ENCODE data around the gene IL18R1.

Gene IL18R1

DNA sequence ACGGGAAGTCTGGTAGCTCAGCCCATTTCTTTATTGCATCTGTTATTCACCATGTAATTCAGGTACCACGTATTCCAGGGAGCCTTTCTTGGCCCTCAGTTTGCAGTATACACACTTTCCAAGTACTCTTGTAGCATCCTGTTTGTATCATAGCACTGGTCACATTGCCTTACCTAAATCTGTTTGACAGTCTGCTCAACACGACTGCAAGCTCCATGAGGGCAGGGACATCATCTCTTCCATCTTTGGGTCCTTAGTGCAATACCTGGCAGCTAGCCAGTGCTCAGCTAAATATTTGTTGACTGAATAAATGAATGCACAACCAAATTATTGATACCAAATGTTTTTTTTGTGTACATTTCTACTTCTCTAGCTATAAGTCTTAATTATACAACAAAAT lies 11.2 kb upstream of the IL18R1 start:
- DNase-seq (ENCODE audit: low read depth) = no peak
- H3K4me3 ChIP-seq (ENCODE audit: control insufficient read depth, low read depth, low read length) = no peak overlapping the region
- TF ChIP-seq, protein P1, sequence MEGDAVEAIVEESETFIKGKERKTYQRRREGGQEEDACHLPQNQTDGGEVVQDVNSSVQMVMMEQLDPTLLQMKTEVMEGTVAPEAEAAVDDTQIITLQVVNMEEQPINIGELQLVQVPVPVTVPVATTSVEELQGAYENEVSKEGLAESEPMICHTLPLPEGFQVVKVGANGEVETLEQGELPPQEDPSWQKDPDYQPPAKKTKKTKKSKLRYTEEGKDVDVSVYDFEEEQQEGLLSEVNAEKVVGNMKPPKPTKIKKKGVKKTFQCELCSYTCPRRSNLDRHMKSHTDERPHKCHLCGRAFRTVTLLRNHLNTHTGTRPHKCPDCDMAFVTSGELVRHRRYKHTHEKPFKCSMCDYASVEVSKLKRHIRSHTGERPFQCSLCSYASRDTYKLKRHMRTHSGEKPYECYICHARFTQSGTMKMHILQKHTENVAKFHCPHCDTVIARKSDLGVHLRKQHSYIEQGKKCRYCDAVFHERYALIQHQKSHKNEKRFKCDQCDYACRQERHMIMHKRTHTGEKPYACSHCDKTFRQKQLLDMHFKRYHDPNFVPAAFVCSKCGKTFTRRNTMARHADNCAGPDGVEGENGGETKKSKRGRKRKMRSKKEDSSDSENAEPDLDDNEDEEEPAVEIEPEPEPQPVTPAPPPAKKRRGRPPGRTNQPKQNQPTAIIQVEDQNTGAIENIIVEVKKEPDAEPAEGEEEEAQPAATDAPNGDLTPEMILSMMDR (IDR thresholded peaks at IDR 0.05; ENCODE audit: control insufficient read depth, insufficient read depth, low read depth, low read length, missing control alignments) = no peak

DNA sequence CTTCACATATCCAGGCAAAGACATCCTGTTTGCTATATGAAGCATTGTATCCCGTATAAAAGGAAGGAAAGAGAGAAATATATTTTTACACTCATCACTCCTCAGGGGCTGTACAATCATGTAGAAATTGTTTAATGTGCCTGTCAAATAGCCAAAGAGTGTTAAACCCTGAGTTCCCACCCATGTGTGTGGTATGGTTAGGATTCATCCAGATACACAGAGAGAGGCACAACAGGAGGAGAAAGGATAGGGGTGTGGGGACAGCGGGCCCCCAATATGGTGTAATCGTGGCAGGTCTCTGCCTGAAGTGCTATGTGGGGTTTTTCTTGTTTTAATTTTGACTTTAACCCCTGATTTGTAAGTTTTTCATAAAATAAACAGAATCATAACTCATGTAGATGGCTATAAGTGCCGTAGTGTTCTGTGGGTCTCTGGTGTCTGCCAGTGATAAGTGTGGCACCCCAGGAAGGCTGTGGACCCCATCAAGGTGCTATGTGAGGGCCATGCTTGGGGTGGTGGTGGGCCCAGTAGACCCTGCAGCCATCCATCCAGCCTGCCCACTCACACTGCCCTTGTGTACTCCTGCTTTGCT lies 10.2 kb upstream of the IL18R1 start:
- DNase-seq (ENCODE audit: low read depth) = no peak
- H3K4me3 ChIP-seq (ENCODE audit: control insufficient read depth, low read depth, low read length) = no peak overlapping the region
- TF ChIP-seq, protein P1 (IDR thresholded peaks at IDR 0.05; ENCODE audit: control insufficient read depth, insufficient read depth, low read depth, low read length, missing control alignments) = no peak

DNA sequence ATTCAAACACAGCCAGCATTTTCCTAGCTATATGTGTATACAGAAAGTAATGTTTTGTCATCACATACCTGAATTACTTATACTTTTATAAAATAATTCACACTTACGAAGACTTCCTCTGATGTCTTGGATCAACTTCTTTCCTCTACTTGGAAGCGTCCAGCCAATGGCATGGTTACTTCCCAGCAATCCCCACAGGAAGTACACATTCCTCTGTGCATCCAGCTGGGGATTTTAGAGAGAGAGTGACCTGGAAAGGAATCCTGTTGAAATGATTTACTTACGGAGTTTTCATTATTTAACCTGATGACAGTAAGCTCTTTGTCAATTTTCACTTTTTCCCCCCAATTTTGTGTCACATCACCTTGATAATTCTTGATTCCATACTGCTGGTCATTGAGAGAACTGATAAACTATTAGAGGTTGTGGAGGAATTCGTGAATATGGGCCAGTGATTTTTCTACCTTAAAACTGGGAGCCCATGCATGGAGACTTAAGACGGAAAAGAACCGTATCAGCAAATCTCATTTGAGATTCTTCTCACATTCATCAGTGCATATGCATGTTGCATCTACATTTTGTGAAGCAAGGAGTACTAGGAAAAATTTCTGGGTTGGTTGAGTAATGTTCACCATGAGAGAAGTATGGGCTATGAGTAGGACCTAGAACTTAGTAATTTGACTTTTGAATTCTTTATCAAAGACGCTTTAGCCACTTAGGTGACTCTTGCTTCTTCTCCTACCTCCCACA lies 9.0 kb upstream of the IL18R1 start:
- DNase-seq (ENCODE audit: low read depth) = no peak
- TF ChIP-seq, protein P1 (IDR thresholded peaks at IDR 0.05; ENCODE audit: control insufficient read depth, insufficient read depth, low read depth, low read length, missing control alignments) = no peak
- no peak overlapping the region for H3K4me3 ChIP-seq (ENCODE audit: control insufficient read depth, low read depth, low read length)

DNA sequence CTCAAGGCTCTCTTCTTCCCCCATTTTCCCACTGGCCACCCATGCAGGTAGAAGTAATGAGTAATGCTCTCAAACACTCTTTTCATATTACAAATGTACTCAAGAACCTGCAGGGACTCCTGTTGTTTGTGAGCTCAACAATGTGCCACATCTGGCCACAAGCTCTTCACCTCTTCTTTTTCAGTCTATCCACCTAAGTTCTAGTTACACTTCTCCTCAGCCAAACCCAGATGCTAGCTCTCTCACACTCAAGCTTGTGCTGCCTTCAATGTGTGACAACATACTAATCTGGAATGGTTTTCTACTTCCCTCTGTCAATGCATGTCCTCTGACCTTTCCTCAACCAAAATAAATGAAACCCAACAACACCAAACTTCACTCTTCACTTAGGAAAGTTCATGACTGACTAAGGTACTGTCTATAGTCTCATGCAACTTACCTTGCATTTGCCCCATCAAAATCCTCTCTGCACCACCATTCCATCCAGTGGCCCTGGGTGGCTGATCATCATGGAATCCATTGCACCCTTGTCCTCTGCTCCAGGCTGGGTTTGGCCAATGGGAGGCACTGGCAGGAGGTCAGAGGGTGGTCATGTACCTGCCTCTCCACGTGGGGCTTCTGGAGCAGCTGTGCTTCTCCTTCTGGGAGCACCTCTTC lies 5.3 kb upstream of the IL18R1 start:
- H3K4me3 ChIP-seq (ENCODE audit: control insufficient read depth, low read depth, low read length) = no peak overlapping the region
- TF ChIP-seq, protein P1 (IDR thresholded peaks at IDR 0.05; ENCODE audit: control insufficient read depth, insufficient read depth, low read depth, low read length, missing control alignments) = no peak
- DNase-seq (ENCODE audit: low read depth) = no peak

DNA sequence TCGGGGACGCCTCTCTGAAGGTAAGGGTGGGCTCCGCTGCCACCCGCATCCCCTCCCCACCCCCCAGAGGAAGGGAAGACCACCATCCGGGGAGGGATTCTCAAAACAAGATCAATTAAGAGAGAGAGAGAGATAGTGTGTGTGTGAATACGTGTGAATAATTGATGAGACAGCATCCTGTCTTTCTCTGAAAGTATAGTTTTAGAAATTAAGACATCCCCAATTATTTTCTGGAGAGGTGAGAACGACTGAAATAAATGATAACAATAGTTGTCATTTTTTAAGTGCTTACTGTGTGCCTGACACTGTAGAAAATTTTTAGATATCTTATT lies 751 bp downstream of the IL18R1 start:
- TF ChIP-seq, protein P1 (IDR thresholded peaks at IDR 0.05; ENCODE audit: control insufficient read depth, insufficient read depth, low read depth, low read length, missing control alignments) = no peak
- H3K4me3 ChIP-seq (ENCODE audit: control insufficient read depth, low read depth, low read length) = peak overlapping the region; percentile 67
- no peak for DNase-seq (ENCODE audit: low read depth)

DNA sequence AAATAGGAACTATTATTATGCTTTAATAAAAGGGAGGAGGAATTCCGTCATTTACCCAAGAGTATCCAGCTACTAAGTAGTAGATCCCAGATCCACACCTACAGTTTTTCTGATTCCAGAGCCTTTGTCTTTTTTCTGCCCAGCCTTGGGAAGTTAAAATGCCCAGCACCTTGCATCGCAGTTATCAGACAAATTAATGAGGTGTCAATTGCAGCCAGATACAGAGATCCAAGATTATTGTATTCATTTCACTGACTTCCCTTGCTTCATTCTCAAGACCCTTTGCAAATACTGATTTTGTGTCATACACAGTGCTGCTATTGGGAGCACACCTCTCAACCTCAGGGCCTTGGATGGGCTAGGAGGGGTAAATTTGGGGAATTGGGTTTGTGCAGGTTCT lies 1.1 kb downstream of the IL18R1 start:
- no peak overlapping the region for H3K4me3 ChIP-seq (ENCODE audit: control insufficient read depth, low read depth, low read length)

More for the DNA sequence above, 1.1 kb downstream of the IL18R1 start:
- TF ChIP-seq, protein P1 (IDR thresholded peaks at IDR 0.05; ENCODE audit: control insufficient read depth, insufficient read depth, low read depth, low read length, missing control alignments) = no peak
- DNase-seq (ENCODE audit: low read depth) = no peak
